Measurements from ENCODE around the gene PIAS4.

- TF ChIP-seq CTCF (IDR thresholded peaks at IDR 0.05): no peak
- TF ChIP-seq EP300 (IDR thresholded peaks at IDR 0.05): no peak
- no peak for TF ChIP-seq POLR2A (IDR thresholded peaks at IDR 0.05)
- peak in 2 of 4 donors; percentile 16 to 38 for TF ChIP-seq POLR2AphosphoS5 (IDR thresholded peaks at IDR 0.05)
Observed at GRCh38 chr19:3975637-3976087, 31.9 kb upstream of the PIAS4 start.
